Ishikawa (cell line): Measurements from ENCODE around the gene PHKA2.
A peak's percentile ranks its signal among the peaks of the same experiment; 100 is the strongest.

Experiments
- CEBPB ChIP-seq: IDR thresholded peaks from 2 replicates; pipeline ENCODE4 v1.6.1; 2012
- CREB1 ChIP-seq: IDR thresholded peaks from 2 replicates; pipeline ENCODE4 v1.6.1; 2012; ENCODE audit warnings: low read depth
- EGR1 ChIP-seq: IDR thresholded peaks from 2 replicates; pipeline ENCODE4 v1.6.1; 2012
- EP300 ChIP-seq: IDR thresholded peaks from 2 replicates; pipeline ENCODE4 v1.6.1; 2012; ENCODE audit warnings: borderline replicate concordance
- FOXM1 ChIP-seq: IDR thresholded peaks from 2 replicates; pipeline ENCODE4 v1.6.1; 2012; ENCODE audit warnings: low read depth, borderline replicate concordance
- NFIC ChIP-seq: IDR thresholded peaks from 2 replicates; pipeline ENCODE4 v1.6.1; 2012
- RAD21 ChIP-seq: IDR thresholded peaks from 2 replicates; pipeline ENCODE4 v1.6.1; 2012; ENCODE audit warnings: low read depth
- TAF1 ChIP-seq: IDR thresholded peaks from 2 replicates; pipeline ENCODE4 v1.6.1; 2012; ENCODE audit warnings: low read depth, mild to moderate bottlenecking
- TCF12 ChIP-seq: IDR thresholded peaks from 2 replicates; pipeline ENCODE4 v1.6.1; 2012; ENCODE audit warnings: low read depth
- TEAD4 ChIP-seq: IDR thresholded peaks from 2 replicates; pipeline ENCODE4 v1.6.1; 2012
- YY1 ChIP-seq: IDR thresholded peaks from 2 replicates; pipeline ENCODE4 v1.6.1; 2012; ENCODE audit warnings: low read depth
- ZBTB7A ChIP-seq: IDR thresholded peaks from 2 replicates; pipeline ENCODE4 v1.6.1; 2012; ENCODE audit warnings: low read depth
- TF ChIP-seq, protein P1 (sequence below): IDR thresholded peaks from 2 replicates; pipeline ENCODE4 v1.6.1; 2012
- TF ChIP-seq, protein P2 (sequence below): IDR thresholded peaks from 2 replicates; pipeline ENCODE4 v1.6.1; 2012; ENCODE audit warnings: low read depth, mild to moderate bottlenecking
- TF ChIP-seq, protein P3 (sequence below): IDR thresholded peaks from 2 replicates; pipeline ENCODE4 v1.6.1; 2012

The PHKA2 gene

DNA sequence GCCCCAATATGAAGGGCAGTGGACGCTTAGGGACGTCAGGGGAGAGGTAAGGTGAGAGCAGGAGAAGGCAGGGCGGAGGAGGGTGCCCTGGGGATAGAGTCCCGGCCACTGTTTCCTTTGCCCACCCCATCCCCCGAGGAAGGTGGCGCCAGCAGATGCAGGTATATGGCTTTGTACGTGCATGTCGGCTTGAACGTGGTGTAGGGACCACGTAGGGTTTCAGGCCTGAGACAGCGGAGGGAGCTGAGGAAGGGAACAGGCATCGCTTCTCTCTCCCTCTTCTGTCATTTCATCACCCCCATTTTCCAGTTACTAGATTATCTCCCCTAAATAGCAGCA, 97.9 kb downstream of the PHKA2 start:
- TF ChIP-seq, protein P1, sequence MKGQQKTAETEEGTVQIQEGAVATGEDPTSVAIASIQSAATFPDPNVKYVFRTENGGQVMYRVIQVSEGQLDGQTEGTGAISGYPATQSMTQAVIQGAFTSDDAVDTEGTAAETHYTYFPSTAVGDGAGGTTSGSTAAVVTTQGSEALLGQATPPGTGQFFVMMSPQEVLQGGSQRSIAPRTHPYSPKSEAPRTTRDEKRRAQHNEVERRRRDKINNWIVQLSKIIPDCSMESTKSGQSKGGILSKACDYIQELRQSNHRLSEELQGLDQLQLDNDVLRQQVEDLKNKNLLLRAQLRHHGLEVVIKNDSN, result no peak
- TF ChIP-seq, protein P2, sequence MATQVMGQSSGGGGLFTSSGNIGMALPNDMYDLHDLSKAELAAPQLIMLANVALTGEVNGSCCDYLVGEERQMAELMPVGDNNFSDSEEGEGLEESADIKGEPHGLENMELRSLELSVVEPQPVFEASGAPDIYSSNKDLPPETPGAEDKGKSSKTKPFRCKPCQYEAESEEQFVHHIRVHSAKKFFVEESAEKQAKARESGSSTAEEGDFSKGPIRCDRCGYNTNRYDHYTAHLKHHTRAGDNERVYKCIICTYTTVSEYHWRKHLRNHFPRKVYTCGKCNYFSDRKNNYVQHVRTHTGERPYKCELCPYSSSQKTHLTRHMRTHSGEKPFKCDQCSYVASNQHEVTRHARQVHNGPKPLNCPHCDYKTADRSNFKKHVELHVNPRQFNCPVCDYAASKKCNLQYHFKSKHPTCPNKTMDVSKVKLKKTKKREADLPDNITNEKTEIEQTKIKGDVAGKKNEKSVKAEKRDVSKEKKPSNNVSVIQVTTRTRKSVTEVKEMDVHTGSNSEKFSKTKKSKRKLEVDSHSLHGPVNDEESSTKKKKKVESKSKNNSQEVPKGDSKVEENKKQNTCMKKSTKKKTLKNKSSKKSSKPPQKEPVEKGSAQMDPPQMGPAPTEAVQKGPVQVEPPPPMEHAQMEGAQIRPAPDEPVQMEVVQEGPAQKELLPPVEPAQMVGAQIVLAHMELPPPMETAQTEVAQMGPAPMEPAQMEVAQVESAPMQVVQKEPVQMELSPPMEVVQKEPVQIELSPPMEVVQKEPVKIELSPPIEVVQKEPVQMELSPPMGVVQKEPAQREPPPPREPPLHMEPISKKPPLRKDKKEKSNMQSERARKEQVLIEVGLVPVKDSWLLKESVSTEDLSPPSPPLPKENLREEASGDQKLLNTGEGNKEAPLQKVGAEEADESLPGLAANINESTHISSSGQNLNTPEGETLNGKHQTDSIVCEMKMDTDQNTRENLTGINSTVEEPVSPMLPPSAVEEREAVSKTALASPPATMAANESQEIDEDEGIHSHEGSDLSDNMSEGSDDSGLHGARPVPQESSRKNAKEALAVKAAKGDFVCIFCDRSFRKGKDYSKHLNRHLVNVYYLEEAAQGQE, result no peak
- TF ChIP-seq ZBTB7A (no peak), RAD21 (no peak), CREB1 (no peak), EGR1 (no peak), YY1 (no peak), TAF1 (no peak), NFIC (no peak), EP300 (no peak), CEBPB (no peak), TEAD4 (no peak), TCF12 (no peak), FOXM1 (no peak)
- TF ChIP-seq, protein P3, sequence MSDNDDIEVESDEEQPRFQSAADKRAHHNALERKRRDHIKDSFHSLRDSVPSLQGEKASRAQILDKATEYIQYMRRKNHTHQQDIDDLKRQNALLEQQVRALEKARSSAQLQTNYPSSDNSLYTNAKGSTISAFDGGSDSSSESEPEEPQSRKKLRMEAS, result no peak

DNA sequence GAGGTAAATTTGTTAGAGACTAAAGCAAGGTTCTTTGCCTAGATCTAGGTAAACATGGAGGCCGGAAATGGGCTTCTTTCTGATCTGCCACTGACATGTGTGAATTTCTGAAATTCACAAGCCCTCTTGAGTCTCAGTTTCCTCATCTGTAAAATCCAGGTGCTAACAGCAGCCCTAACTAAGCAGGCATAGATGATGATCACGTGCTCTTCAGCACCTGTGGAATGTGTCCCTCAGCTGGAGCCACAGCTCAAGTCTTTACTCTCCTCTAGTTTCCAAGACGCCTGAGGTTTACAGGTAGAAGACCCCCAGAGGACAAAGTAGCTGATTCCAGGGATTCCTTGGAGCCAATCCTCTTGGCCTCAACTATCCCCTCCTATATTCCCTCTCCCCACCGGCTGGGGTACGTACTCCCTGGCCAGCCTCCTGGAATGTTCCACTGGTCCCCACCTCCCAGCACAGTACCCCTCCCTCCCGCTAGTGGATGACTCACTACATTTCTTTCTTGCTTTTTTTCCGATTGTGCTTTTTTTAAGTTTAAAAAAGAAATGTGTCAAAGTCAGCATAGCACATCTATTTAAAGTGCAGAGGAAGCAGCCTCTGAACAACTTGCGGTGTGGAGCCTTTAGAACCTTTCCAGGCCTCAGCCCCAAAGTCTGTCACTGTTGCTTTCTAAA, 98.4 kb downstream of the PHKA2 start:
- TF ChIP-seq, protein P1, result peak; percentile 57
- no peak for TF ChIP-seq YY1

DNA sequence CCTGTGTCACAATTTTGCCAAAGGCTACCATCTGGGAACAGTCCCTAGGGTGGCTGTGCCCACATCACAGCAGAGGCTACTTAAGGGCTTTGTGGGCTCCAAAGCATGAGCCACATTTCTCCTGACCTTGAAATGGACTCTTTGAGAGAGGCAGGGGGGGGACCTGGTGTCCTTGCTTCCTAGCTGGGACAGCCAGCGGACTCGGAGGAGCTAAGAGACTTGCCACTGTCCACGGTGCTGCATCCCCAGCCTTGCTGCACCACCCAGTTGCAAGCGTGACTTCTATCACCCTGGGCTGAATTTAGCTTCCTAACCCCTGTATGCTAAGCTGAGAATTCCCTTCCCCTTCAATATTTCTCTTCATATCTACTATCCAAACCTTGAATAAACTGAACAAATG, 99.0 kb downstream of the PHKA2 start:
- TF ChIP-seq EP300 (no peak), EGR1 (no peak), TEAD4 (no peak), TCF12 (no peak), ZBTB7A (no peak), CREB1 (no peak)
- TF ChIP-seq, protein P2, result peak; percentile 59

DNA sequence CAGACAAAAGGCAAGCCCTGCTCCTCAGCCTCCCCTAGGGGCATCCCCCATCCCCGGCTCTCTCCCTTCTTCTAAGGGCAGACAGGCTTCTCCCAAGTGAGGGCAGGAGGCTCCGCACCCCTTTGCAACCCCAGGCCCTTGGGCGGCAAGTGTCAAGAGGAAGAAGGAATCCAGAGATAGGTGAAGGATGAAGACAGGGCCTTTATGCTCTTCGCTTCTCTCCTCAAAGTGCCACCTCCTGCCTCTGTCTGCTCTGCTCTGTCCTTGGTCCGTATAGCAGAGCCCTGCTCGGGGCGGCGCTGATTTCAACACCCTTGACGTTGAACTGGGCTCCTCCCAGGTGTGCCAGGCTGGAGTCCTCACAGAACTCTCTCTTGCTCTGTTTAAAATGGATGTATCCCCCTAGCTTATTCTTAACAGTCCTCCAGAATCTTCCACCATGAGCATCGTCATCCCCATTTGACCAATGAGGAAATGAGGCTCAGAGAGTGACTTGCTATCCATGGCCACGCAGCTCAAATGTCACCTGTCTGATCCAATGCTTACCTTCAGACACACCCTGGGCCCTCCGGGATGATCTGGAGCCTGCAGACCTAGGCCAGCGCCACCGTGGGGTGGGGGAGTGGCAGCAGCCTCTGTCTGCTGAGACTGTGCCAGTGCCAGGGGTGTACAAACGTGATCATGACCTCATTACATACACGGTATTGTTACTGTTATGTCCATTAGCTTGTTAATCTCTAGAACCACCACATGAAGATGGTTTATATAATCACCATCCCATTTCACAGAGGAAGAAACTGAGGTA, 99.8 kb downstream of the PHKA2 start:
- TF ChIP-seq CEBPB (no peak), YY1 (no peak), ZBTB7A (no peak), FOXM1 (no peak), TEAD4 (no peak), EP300 (no peak), CREB1 (no peak), EGR1 (no peak), TCF12 (no peak)
- TF ChIP-seq, protein P3, result no peak
- TF ChIP-seq, protein P1, result no peak

DNA sequence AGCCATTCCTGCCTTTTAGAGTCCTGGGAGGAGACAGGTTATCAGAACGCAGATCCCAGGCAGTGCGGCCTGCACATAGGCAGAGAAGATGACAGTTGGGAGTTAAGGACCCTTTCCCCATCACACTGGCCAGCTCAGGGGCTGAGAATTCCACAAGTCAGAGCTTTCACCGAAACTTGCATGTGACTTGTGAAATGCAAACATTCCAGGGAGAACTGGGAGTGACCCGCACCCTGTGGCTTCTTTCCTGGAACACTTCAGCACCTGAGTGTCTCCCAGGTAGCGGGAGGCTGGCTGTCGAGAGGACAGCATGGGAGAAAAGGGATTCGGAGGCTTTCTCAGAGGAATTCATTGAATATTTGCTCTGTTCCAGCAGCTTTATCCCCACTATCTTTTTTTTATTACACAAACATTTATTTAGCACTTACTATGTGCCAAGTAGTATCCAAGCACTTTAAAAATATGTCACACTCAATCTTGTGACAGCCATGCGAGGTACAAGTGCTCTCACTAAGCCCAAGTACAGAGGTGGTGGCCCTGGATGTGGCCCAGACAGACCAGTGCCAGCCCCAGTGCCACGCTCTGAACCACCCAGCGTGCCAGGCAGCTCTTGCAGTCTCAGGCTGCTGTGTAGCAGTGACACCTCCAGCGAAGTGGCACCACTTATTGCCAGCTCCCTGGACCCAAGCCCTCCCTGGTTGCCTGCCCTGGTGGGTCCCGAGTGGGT, 100.5 kb downstream of the PHKA2 start:
- TF ChIP-seq YY1 (no peak), TCF12 (no peak), CEBPB (no peak), NFIC (no peak), ZBTB7A (no peak), CREB1 (no peak), TAF1 (no peak), RAD21 (no peak), EP300 (no peak)
- TF ChIP-seq, protein P3, result no peak
- TF ChIP-seq, protein P2, result no peak
- TF ChIP-seq, protein P1, result no peak
